ENCODE data around the gene HSPBAP1.
"Not testable (repeated sequence)": the region's sequence is repeated elsewhere in the genome, so short reads cannot be mapped to it uniquely, and the experiment has no call there.

The HSPBAP1 gene

GRCh38 chr3:122743581-122744120, 50.0 kb downstream of the HSPBAP1 start:
- no peak overlapping the region for H3K4me3 ChIP-seq (ENCODE audit: low read depth, low read length)
- TF ChIP-seq CTCF (IDR thresholded peaks at IDR 0.05; ENCODE audit: borderline replicate concordance, insufficient read depth, low read depth, low read length) = no peak

GRCh38 chr3:122742234-122742633, 51.4 kb downstream of the HSPBAP1 start:
- no peak overlapping the region for H3K4me3 ChIP-seq (ENCODE audit: low read depth, low read length)
- TF ChIP-seq CTCF (IDR thresholded peaks at IDR 0.05; ENCODE audit: borderline replicate concordance, insufficient read depth, low read depth, low read length) = no peak

GRCh38 chr3:122739172-122739571, 54.5 kb downstream of the HSPBAP1 start:
- no peak overlapping the region for H3K4me3 ChIP-seq (ENCODE audit: low read depth, low read length)
- TF ChIP-seq CTCF (IDR thresholded peaks at IDR 0.05; ENCODE audit: borderline replicate concordance, insufficient read depth, low read depth, low read length) = no peak

- H3K4me3 ChIP-seq (ENCODE audit: low read depth, low read length) = not testable (repeated sequence)
These were observed 60.7 kb downstream of the HSPBAP1 start for GRCh38 chr3:122732682-122733525.

GRCh38 chr3:122730240-122730639, 63.4 kb downstream of the HSPBAP1 start:
- no peak for TF ChIP-seq CTCF (IDR thresholded peaks at IDR 0.05; ENCODE audit: borderline replicate concordance, insufficient read depth, low read depth, low read length)
- H3K4me3 ChIP-seq (ENCODE audit: low read depth, low read length) = no peak overlapping the region

GRCh38 chr3:122728756-122729514, 64.7 kb downstream of the HSPBAP1 start:
- no peak overlapping the region for H3K4me3 ChIP-seq (ENCODE audit: low read depth, low read length)
- TF ChIP-seq CTCF (IDR thresholded peaks at IDR 0.05; ENCODE audit: borderline replicate concordance, insufficient read depth, low read depth, low read length) = no peak

GRCh38 chr3:122728186-122728585, 65.4 kb downstream of the HSPBAP1 start:
- no peak for TF ChIP-seq CTCF (IDR thresholded peaks at IDR 0.05; ENCODE audit: borderline replicate concordance, insufficient read depth, low read depth, low read length)
- H3K4me3 ChIP-seq (ENCODE audit: low read depth, low read length) = no peak overlapping the region

Measured in GM12875 (cell line).